Measurements from ENCODE around the gene ATXN7L1. TPM values are rescaled to one million over a fixed set of nuclear protein-coding genes. Genes with fewer than 3 reads are reported as not detected.
A peak's percentile ranks its signal among the peaks of the same experiment; 100 is the strongest.
"Not testable (repeated sequence)": the region's sequence is repeated elsewhere in the genome, so short reads cannot be mapped to it uniquely, and the experiment has no call there.

ATXN7L1 gene
- total RNA-seq, 1 donor from 2014 or later = 7.6 TPM

DNA sequence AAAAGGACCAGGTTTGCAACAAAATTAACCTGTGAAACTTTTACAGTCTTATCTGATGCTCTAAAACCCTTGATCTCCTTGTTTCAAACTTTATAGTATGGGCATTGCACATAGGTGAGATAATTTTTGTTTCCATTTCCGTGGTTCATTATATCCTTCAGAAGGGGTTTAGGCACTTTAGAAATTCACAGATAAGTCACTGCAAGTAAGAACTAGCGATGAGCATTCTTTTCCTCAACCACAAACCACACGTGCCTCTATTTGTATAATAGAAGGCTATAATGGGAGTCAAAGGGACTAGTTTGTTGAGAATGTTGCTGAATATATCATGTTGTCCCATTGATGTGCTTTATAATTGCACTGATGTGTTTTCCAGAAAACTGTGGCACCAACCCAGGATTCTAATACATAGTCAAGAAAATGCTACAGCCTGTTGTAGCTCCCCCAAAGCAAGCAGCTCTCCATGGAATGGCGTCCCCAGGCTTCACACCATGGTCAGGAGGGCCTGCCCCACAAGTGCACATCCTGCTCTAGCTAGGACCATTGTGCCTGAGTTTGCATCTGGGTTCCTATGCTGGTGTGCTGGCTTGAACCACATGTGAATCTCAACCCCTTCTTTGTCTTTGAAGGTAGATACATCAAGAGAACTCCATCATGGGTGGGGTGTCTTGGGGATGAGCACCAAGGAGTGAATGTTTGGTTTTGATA is 14.0 kb upstream of the ATXN7L1 start:
- no peak for DNase-seq (ENCODE audit: low read depth)

- no peak for DNase-seq (ENCODE audit: low read depth)
Measured at GRCh38 chr7:105887569-105888189, 11.3 kb upstream of the ATXN7L1 start.

DNA sequence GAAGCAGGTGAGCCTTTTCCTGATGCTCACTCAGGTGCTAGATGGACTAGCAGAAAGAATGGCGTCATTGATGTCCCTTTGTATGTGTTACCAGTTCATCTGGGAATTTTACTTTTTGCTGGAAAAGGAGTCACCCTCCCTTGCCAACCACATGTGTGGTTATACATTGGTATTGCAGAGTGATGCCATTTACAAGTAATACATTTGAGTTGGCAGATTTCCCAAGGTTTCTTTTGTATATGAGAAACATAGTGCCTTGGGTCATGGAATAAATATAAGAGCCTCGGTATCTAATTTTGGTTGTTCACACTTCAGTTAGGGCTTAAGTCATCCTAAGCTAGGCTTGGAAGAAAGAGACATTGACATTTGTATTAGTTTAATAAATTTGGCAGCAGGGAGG is 10.4 kb upstream of the ATXN7L1 start:
- no peak for DNase-seq (ENCODE audit: low read depth)

- DNase-seq (ENCODE audit: low read depth) = peak; percentile 26
Measured at GRCh38 chr7:105885387-105886111, 9.2 kb upstream of the ATXN7L1 start.

DNA sequence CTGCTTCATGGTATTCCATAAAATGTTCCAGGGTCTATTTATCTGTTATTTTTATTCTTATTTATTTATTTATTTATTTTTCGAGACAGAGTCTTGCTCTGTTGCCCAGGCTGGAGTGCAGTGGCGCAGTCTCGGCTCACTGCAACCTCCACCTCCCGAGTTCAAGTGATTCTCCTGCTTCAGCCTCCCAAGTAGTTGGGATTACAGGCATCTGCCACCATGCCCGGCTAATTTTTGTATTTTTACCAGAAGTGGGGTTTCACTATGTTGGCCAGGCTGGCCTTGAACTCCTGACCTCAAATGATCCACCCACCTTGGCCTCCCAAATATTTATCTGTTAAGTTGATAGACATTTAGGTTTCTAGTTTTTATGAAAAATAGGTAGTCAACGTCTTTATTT is 6.8 kb upstream of the ATXN7L1 start:
- not testable (repeated sequence) for DNase-seq (ENCODE audit: low read depth)

DNA sequence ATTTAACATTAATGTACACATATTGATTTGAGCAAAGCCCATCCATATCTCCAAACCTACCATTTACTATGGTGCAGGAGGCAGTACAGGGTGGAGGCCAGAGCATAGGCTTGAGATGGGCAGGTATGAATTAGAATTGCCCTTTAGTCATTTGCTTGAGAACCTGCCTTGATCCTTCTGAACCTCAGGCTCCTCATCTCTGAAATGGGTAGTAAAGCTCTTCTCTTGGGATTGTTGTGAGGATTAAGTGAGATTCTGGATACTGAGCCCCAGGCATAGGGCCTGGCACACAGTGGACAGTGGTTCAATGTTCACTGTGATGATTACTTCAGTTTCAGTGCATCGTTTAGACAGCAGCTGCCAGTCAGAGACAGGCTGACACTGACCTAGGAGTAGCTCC is 5.0 kb upstream of the ATXN7L1 start:
- DNase-seq (ENCODE audit: low read depth) = no peak

DNA sequence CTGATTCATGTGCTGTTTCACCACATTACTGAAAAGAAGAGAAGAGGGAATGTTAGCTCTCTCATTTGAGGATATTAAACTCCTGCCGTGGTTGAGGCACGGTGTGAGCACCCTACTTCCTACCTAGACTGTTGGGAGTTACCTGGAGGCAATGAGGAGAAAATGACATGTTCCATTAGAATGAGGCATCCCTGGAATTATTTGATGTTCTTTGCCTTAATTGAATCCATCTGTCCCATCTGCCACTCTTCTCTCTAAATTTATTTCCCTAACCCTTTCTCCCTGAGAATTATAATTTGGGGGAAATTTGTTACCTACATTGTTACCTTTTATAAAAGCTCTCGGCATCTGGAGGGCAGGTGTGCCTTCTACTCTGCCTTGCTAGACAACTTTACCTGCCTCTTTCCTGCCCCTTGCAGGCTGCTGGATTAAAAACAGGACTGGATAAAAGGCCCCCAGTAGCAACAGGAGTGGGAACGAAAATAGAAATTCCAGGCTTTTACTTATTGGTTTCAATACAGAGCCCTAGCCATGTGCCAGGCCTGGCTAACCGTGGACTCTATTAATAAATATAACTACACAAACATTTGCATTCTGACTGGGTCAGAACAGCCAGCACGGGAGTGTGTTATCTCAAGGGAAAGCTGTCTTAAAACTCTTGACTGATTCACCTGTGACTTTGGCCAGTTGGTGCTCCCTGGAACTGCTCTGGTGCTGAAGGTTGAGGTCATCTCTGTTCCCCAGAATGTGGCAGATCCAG is 4.4 kb upstream of the ATXN7L1 start:
- no peak for DNase-seq (ENCODE audit: low read depth)

GRCh38 chr7:105879782-105880181 is 3.4 kb upstream of the ATXN7L1 start:
- no peak for DNase-seq (ENCODE audit: low read depth)

- DNase-seq (ENCODE audit: low read depth) = no peak
Measured at GRCh38 chr7:105878746-105879605, 2.6 kb upstream of the ATXN7L1 start.

- DNase-seq (ENCODE audit: low read depth) = no peak
Measured at GRCh38 chr7:105877736-105878135, 1.3 kb upstream of the ATXN7L1 start.

GRCh38 chr7:105876964-105877601 is 684 bp upstream of the ATXN7L1 start:
- DNase-seq (ENCODE audit: low read depth) = peak; percentile 28

DNA sequence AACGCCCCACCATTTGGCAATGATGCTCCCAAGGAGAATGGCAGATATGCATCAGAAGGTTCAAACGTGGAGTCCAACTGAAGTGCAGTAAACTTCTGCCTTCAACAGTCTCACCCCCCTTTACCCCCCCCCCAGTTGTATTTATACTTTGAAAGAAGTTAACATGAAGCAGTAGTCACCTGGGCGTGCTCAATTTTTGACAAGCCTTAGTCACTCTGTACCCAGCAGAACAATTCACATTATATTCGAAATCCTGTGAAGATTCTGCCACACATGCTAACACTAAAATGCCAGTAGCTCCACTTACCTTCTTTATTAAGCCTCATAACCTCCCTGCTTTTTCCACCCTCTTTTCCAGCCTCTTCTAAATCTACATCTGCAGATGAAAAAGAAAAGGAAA is 894 bp downstream of the ATXN7L1 start:
- DNase-seq (ENCODE audit: low read depth) = no peak

GRCh38 chr7:105874055-105874454 is 2.3 kb downstream of the ATXN7L1 start:
- no peak for DNase-seq (ENCODE audit: low read depth)

DNA sequence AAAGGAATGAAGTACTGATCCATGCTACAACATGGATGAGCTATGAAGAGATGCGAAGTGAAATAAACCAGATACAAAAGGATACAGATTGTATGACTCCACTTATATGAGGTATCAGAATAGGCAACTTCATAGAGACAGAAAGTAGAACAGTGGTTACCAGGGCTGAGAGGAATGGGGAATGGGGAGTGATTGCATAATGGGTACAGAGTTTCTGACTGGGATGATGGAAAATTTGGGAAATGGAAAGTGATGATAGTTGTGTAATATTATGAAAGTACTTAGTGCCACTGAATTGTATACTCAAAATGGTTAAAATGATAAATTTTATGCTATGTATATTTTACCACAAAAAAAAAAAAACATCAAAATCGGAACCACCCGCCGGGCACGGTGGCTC is 3.9 kb downstream of the ATXN7L1 start:
- no peak for DNase-seq (ENCODE audit: low read depth)

DNA sequence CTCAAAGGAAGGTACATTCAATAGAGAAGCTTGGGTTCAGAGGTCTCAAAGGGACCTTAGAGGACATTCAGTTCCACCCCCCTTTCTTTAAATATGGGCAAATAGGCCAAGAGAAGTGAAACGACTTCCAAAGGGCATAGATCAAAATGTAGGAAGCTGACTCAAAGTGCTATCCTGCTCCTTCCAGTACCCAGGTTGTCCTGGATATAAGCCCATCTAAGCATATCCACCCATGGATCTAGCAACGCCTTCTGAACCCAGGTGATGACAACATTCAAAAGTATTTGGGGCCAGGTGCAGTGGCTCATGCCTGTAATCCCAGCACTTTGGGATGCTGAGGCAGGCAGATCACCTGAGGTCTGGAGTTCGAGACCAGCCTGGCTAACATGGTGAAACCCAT is 5.3 kb downstream of the ATXN7L1 start:
- no peak for DNase-seq (ENCODE audit: low read depth)

DNA sequence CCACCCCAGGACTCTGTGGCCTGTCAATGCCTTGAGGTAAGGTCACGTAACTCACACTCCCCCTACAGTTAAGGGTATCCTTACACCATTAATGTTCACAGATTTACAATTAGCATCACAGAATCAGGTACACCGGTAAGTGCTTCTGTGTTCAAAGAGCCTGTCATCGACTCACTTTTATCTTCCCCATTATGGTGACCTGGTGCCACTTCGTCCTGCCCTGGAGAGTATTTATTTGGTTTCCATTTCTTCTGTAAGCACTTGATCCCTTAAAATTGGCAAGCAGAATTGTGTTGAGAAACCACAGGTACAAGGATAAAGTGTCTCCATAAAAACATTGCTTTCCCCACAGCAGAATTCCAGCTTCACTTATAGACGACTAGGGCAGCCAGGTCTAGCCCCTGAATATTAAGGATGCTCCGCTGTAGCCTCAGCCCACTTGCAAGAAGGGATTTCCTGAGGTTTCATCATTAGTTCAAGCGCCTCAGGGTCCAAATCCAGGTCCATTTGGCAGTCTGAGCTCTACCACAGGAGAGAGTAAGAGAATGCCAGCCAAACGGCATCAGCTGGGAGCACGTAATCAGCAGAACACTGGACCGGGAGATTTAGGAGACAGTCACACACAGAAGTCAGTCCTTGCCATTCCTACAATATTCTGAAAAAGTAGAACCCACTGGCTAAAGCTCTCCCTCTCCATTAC is 10.1 kb downstream of the ATXN7L1 start:
- no peak for DNase-seq (ENCODE audit: low read depth)

- no peak for DNase-seq (ENCODE audit: low read depth)
Measured at GRCh38 chr7:105863876-105864275, 12.5 kb downstream of the ATXN7L1 start.

GRCh38 chr7:105862770-105863169 is 13.6 kb downstream of the ATXN7L1 start:
- DNase-seq (ENCODE audit: low read depth) = no peak

DNA sequence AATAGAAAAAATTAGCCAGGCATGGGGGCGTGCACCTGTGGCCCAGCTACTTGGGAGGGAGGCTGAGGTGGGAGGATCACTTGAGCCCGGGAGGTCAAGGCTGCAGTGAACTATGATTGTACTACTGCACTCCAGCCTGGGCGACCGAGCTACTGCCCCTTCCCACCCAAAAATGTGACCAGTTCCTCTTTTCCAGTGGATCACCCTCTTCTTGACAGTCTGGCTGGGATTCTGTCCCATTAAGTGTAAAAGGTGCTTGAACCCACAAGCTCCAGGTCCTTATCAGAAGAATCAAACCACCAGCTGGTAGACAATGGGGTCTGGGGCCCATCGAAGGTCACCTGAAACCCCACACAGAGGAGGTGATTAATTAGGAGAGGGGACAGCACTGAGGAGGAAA is 14.1 kb downstream of the ATXN7L1 start:
- DNase-seq (ENCODE audit: low read depth) = no peak

DNA sequence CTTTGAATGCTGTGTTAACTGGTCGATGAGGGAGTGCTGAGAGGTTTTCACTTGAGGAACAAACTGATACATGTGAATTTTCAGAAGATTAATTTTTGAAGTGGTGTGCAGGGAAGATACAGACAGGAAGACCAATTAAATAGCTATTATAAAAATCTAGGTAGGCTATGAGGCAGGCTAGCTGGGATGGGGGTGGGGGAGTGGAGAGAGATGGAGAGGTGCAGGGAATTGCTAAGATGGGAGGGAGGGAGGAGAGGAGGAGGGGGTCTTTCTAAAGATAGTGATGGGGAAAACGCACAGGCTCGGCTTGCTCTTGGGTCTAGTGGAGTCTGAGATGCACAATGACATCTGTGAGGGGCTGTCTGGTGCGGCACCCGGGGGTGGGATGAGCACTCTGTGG is 15.2 kb downstream of the ATXN7L1 start:
- no peak for DNase-seq (ENCODE audit: low read depth)

Measured in renal cortical epithelial cell (primary cell).